BLaER1 (cell line): ENCODE results near the gene HOMER3.
"Not testable (repeated sequence)": the region's sequence is repeated elsewhere in the genome, so short reads cannot be mapped to it uniquely, and the experiment has no call there.

Experiments used
- H3K27ac ChIP-seq: shearing (Covaris generic); formaldehyde crosslinking; 2 replicates; pipeline ENCODE4 v1.8.1; 2022
- H3K27me3 ChIP-seq: shearing (Covaris generic); formaldehyde crosslinking; 2 replicates; pipeline ENCODE4 v1.8.1; 2022
- H3K36me3 ChIP-seq: shearing (Covaris generic); formaldehyde crosslinking; 2 replicates; pipeline ENCODE4 v1.8.1; 2022
- H3K4me1 ChIP-seq: shearing (Covaris generic); formaldehyde crosslinking; 2 replicates; pipeline ENCODE4 v1.8.1; 2022
- H3K4me2 ChIP-seq: shearing (Covaris generic); formaldehyde crosslinking; 2 replicates; pipeline ENCODE4 v1.8.1; 2022
- H3K4me3 ChIP-seq: shearing (Covaris generic); formaldehyde crosslinking; 2 replicates; pipeline ENCODE4 v1.8.1; 2022
- H3K9ac ChIP-seq: shearing (Covaris generic); formaldehyde crosslinking; 2 replicates; pipeline ENCODE4 v1.8.1; 2022
- H3K9me3 ChIP-seq: shearing (Covaris generic); formaldehyde crosslinking; 2 replicates; pipeline ENCODE4 v1.8.1; 2022
- H4K20me1 ChIP-seq: shearing (Covaris generic); formaldehyde crosslinking; 2 replicates; pipeline ENCODE4 v1.8.1; 2022
- Cebpa-rat ChIP-seq: shearing (Covaris generic); IDR thresholded peaks from 2 replicates; pipeline ENCODE4 v1.8.1; 2022

HOMER3 gene

DNA sequence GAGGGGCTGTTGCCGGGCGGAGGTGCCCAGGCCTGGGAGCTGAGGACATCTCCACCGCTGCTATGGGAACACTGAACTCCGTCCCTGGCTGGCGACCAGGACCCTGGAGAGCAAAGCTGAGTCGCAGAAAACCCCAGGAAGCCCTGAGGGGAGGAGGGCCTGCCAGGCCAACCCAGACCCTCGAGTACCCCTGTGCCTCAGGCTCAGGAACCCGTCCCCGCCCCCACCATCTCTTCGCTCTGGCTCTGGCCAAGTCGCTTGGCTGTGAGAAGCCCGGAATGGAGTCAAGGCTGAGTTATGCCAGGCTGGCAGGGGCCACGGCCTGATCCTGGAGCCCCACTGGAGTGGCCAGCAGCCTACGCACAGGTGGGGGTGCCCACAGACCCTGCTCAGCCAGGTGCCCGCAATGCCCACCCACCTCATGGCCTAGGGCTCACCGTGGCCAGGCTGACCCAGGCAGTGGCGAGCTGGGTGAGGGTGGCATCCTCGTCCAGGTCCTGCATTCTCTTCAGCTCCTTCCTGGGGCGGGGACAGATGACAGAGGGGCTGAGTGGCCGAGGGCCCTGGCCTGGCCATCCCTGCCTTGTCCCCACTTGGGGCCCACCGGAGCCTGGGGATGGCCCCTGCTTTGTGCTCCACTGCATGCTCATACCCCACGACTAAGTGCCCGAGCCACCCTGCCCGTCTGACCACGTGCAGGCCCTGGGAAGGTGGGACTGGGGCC, 36.5 kb downstream of the HOMER3 start:
- Histone ChIP-seq H3K9ac (no peak overlapping the region), H4K20me1 (peaks cover 36% of the 10 kb centered on the region), H3K9me3 (no peaks in the 10 kb centered on the region), H3K4me2 (no peak overlapping the region), H3K27me3 (no peaks in the 10 kb centered on the region), H3K4me1 (peaks cover 11% of the 10 kb centered on the region), H3K4me3 (no peak overlapping the region), H3K36me3 (peaks cover 92% of the 10 kb centered on the region), H3K27ac (no peak overlapping the region)
- TF ChIP-seq Cebpa-rat: no peak

DNA sequence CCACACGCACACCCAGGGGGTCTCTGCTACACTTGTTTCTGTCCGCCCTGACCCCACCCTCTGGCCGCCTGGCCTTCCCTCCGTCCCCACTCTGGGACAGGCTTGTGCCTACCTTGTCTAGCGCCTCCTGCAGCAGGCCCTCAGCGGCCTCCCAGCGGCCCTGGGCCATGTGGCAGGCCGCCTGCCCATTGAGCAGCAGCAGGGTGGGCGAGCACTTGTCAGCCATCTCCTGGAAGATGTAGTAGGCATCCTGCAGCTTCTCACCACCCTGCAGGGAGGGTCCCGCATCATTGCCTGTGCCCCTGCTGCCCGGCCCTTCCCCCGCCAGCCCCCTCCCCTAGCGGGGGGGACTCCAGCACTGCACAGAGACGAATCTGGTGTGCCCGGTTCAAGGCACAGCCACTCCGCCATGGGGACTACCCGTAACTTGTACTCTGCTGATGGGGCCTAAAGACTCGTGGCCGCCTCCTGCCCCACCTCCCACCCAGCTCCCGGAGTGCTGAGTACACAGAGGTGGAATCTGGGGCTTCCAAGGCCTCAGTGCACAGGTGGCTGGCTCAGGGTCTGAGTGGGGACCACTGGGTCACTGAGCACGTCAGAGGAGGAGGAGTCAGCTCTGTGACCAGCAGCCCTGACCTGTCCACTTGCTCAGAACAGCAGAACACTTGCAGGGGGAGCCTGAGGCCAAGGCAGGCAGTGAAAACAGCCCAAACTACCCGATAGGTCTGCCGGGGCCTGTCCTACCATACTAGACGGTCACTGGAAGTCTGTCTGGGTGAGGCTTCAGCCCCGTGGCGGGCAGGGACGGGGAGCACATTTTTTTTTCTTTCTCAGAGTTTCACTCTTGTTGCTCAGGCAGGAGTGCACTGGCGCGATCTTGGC, 37.6 kb downstream of the HOMER3 start:
- no peak for TF ChIP-seq Cebpa-rat
- H3K9me3 ChIP-seq: no peaks in the 10 kb centered on the region
- H3K4me2 ChIP-seq: no peak overlapping the region
- H3K4me3 ChIP-seq: no peak overlapping the region
- peaks cover 37% of the 10 kb centered on the region for H4K20me1 ChIP-seq
- 0 out of 2 replicates have a peak overlapping the region, but pooled peaks have one; percentile 24 for H3K9ac ChIP-seq
- peaks cover 94% of the 10 kb centered on the region for H3K36me3 ChIP-seq
- H3K27me3 ChIP-seq: no peaks in the 10 kb centered on the region
- 0 out of 2 replicates have a peak overlapping the region, but pooled peaks have one; percentile 4 for H3K27ac ChIP-seq
- peaks cover 11% of the 10 kb centered on the region for H3K4me1 ChIP-seq

DNA sequence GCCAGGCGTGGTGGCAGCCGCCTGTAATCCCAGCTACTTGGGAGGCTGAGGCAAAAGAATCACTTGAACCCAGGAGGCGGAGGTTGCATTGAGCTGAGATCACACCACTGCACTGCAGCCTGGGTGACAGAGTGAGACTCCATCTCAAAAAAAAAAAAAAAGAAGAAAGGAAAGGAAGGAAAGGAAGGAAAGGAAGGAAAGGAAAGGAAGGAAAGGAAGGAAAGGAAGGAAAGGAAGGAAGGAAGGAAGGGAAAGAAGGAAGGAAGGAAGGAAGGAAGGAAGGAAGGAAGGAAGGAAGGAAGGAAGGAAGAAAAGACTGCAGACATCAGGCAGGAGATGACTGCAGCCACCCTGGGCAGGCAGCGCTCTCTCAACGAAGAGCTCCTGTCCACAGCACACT, 38.5 kb downstream of the HOMER3 start:
- not testable (repeated sequence) for H3K27ac ChIP-seq, H3K9me3 ChIP-seq, H3K9ac ChIP-seq, H3K4me3 ChIP-seq, H3K4me2 ChIP-seq, H3K27me3 ChIP-seq
- H3K4me1 ChIP-seq: peaks cover 11% of the 10 kb centered on the region
- peaks cover 85% of the 10 kb centered on the region for H3K36me3 ChIP-seq
- H4K20me1 ChIP-seq: peaks cover 45% of the 10 kb centered on the region

DNA sequence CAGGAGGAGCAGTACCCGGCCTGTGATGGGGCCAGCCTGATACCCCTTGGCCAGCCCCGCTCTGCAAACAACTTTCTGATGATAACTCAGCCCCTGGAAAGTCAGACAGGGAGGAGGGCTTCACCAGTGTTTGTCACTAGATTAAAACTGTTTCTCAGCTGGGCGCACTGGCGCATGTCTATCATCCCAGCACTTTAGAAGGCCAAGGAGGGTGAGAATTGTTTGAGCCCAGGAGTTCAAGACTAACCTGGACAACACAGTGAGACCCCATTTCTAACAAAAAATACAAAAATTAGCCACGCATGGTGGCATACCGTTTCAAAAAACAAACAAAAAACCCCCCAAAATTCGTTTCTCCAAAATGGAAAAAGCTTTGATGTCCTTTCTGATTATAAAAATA, 39.5 kb downstream of the HOMER3 start:
- H3K4me1 ChIP-seq: peaks cover 11% of the 10 kb centered on the region
- H3K4me3 ChIP-seq: no peak overlapping the region
- peaks cover 17% of the 10 kb centered on the region for H3K27me3 ChIP-seq
- H3K27ac ChIP-seq: no peak overlapping the region
- H3K9me3 ChIP-seq: no peaks in the 10 kb centered on the region
- H3K36me3 ChIP-seq: peaks cover 75% of the 10 kb centered on the region
- TF ChIP-seq Cebpa-rat: no peak
- peaks cover 45% of the 10 kb centered on the region for H4K20me1 ChIP-seq
- H3K9ac ChIP-seq: no peak overlapping the region
- H3K4me2 ChIP-seq: no peak overlapping the region

DNA sequence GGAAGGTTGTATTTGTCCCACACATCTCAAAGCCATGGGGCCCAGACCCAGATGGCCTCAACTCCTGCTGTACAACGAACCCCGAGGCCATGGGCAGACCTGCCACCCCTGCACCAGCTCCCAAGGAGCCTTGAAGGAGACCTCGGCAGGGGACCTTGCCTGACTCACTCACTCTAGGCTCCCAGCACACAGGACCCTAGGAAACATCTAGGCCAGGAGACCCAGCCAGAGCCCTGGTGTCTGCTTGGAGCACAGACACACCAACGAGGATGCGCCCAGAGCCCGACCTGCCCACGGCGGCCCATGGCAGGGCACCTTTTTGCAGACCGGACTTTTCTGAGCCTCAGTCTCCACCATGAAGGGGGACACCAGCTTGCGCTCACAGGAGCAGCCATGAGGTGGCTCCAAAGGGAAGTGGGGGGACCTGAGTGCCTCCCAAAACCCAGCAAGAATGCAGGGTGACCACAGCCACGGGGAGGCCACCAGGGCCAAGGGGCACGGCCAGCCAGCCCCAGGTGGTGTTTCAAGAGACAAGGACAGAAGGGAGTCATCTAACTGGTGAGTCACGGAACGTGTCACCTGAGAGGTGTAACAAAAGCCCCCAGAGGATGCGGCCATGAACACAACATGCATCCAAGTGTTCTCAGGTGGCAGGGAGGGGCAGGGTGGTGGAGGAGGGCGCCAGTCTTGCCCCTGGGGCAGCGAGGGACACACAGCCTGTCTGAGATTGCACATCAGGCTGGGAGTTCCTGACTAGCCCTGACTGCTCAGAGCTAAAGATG, 40.1 kb downstream of the HOMER3 start:
- Histone ChIP-seq H3K27ac (no peak overlapping the region), H3K4me2 (no peak overlapping the region), H3K27me3 (peaks cover 23% of the 10 kb centered on the region), H3K9ac (no peak overlapping the region), H4K20me1 (peaks cover 47% of the 10 kb centered on the region), H3K36me3 (peaks cover 69% of the 10 kb centered on the region), H3K9me3 (no peaks in the 10 kb centered on the region), H3K4me3 (no peak overlapping the region), H3K4me1 (peaks cover 12% of the 10 kb centered on the region)
- no peak for TF ChIP-seq Cebpa-rat

DNA sequence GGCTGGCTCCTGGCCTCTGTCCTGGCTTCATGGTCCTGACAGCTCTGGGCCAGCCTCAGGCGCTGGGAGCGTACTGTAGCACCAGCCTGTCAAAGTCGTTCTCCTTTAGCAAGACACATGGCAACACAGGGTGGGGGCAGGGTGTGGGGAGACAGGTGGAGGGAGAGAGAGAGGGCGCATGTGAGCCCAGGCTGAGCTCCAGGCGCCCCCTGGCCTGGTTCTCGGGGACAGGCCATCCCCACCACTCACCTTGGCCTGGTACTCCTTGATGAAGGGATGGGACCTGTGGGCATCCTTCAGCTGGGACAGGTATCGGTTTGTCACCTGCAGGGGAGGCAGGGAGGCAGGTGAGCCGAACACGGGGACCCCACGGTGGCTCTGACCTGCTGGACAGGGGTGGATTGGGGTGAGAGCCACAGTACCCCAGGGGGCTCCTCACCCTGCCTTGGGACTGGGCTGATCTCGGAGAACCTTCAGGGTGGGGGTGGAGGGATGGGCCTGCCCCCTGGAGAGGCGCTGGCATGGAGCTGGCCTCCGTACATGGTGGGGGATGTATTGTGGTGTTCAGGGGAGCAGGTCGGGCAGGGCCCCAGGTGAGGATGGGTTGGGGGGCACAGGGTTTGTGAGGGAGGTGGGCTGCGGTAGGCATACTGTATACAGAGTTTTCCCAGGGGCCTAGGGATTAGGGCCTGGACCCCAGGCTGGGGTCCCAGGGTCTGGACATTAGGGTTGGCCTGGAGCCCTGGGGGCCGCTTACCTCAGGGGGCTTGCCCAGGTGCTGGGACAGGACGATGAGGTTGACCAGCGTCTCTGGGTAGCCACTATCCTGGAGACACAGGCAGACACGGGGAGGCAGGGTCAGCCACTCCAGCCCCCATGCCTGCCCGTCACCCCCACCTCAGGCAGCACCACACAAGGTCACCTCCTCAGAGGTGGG, 41.1 kb downstream of the HOMER3 start:
- peaks cover 57% of the 10 kb centered on the region for H4K20me1 ChIP-seq
- no peak overlapping the region for H3K27ac ChIP-seq
- no peak overlapping the region for H3K4me2 ChIP-seq
- H3K4me3 ChIP-seq: no peak overlapping the region
- H3K27me3 ChIP-seq: peaks cover 33% of the 10 kb centered on the region
- no peak overlapping the region for H3K9ac ChIP-seq
- no peaks in the 10 kb centered on the region for H3K9me3 ChIP-seq
- peaks cover 59% of the 10 kb centered on the region for H3K36me3 ChIP-seq
- peaks cover 22% of the 10 kb centered on the region for H3K4me1 ChIP-seq
- TF ChIP-seq Cebpa-rat: no peak

DNA sequence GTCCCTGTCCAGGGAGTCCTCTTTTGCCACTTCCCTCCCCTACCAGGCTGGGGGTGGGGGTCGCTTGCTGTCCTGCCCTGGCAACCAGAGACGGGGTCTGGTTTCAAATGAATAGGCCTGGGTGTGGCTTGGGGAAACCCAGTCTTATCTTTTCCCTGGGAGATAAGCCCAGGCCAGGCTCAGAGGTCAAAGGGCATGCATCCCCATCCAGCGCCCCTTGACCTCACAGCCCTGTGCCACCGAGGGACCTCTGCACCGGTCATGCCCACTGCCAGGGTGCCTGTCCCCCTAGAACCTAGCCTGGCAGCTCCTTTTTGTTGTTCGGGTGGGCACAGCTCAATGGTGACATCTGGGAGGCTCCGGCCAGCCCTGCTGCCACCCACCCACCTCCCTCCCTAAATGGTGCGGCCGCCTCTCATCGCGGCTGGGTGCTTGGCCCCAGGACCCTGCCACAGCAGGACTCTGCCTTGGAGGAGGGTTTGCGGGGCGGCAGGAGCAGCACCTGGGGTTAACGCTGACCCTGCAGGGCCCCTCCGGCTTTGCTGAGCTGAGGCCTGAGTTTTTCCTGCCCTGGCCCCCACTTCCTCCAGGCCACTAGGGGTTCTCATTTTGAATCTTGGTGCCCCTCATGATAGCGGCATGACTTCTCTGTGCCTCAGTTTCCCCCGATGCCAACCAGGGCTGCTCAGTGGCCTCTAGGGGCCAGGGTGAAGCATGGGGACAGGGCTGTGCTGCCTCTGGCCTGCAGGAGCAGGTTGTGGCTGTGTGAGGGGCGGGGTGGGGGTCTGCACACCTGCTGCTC, 42.2 kb downstream of the HOMER3 start:
- TF ChIP-seq Cebpa-rat: no peak
- Histone ChIP-seq H3K4me1 (peaks cover 33% of the 10 kb centered on the region), H4K20me1 (peaks cover 64% of the 10 kb centered on the region), H3K36me3 (peaks cover 48% of the 10 kb centered on the region), H3K27ac (no peak overlapping the region), H3K4me3 (no peak overlapping the region), H3K27me3 (peaks cover 43% of the 10 kb centered on the region), H3K9ac (no peak overlapping the region), H3K9me3 (no peaks in the 10 kb centered on the region), H3K4me2 (no peak overlapping the region)

DNA sequence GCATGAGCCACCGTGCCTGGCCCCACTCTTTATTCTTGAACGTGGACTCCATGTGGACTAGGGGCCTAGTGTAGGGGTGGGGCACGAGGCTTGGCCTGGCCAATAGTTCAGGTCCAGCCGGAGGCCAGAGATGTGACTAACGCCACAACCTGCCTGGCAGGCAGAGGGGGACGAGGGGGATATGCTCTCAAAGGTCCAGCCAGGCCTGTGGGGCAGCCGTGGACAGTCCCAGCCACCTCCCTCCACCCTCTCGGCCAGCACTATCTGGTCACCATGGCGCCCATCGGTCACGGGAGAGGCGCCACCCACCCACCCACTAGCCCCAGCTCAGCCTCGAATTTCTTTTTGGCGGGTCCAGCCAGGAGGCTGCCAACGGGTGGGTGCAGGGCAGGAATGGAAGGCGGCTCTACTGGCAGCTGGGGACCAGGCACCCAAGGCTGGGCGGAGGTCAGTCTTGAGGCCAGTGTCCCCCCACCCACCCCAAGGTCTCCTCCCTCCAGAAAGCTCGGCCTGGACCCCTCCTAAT, 42.9 kb downstream of the HOMER3 start:
- Histone ChIP-seq H3K36me3 (peaks cover 41% of the 10 kb centered on the region), H3K9me3 (no peaks in the 10 kb centered on the region), H3K4me2 (no peak overlapping the region), H3K4me1 (peaks cover 34% of the 10 kb centered on the region), H3K27ac (no peak overlapping the region), H3K27me3 (peaks cover 50% of the 10 kb centered on the region), H3K4me3 (no peak overlapping the region), H4K20me1 (peaks cover 63% of the 10 kb centered on the region), H3K9ac (no peak overlapping the region)
- no peak for TF ChIP-seq Cebpa-rat
